Lower lobe of right lung (tissue), 2 donors: ENCODE data around the gene IL6. TPM values are rescaled to one million over a fixed set of nuclear protein-coding genes. Genes with fewer than 3 reads are reported as not detected.
"Not testable (repeated sequence)": the region's sequence is repeated elsewhere in the genome, so short reads cannot be mapped to it uniquely, and the experiment has no call there.

Experiments
- ATAC-seq, 2 donors: fragments of 200-7000 bp; cut with Tn5 transposase; one replicate each; pipeline ENCODE4 v1.9.1; 2020 to 2022; ENCODE audit warnings: mild to moderate bottlenecking in 2 of 2, moderate library complexity in 2 of 2
- DNase-seq: peaks from one replicate; pipeline ENCODE4 v3.0.0-alpha.2; 2020
- H3K27ac ChIP-seq: fragments of 200-600 bp; one replicate; pipeline ENCODE4 v1.8.0; 2022
- H3K27me3 ChIP-seq: fragments of 200-600 bp; one replicate; pipeline ENCODE4 v1.8.0; 2022; ENCODE audit warnings: low read depth
- H3K36me3 ChIP-seq: fragments of 200-600 bp; one replicate; pipeline ENCODE4 v1.8.0; 2022; ENCODE audit warnings: mild to moderate bottlenecking
- H3K4me1 ChIP-seq: fragments of 200-600 bp; one replicate; pipeline ENCODE4 v1.8.0; 2022
- H3K4me3 ChIP-seq: fragments of 200-600 bp; one replicate; pipeline ENCODE4 v1.8.0; 2022; ENCODE audit warnings: mild to moderate bottlenecking
- H3K9me3 ChIP-seq: fragments of 200-600 bp; one replicate; pipeline ENCODE4 v1.8.0; 2022
- CTCF ChIP-seq: fragments of 200-600 bp; IDR thresholded peaks from one replicate; pipeline ENCODE4 v1.8.0; 2022; ENCODE audit warnings: antibody characterized with exemption, mild to moderate bottlenecking
- intact Hi-C: fragments of 100-400 bp; cut with DNase I; formaldehyde crosslinking; loops from one replicate; pipeline ENCODE4 v1.11.0; 2022
- long read RNA-seq: library from polyadenylated mRNA; unstranded; transcript quantifications from one replicate; pipeline ENCODE4 v2.0.0, GENCODE V29; 2021
- total RNA-seq: library from RNA; stranded (reverse); fragmentation: NEBNext Ultra II Directional; extraction: Animal tissue kit (Norgen Biotek cat#: 25700); gene quantifications from one replicate; pipeline ENCODE4 v1.2.1, GENCODE V29; 2021
- donor health status: DM: no; HTN: yes; CAD: no; lungs with severe emphysema.

IL6 gene
- total RNA-seq = 8.2 TPM
- long read RNA-seq, partial matches to known transcripts = 0 of 2 reads
- long read RNA-seq, other reads (novel, unspliced or antisense) = 2 of 2 reads

GRCh38 chr7:22726907-22727713 is at the start of gene IL6:
Gene IL6, plus strand, starts transcription at chr7:22727200. Its CDS starts 63 bp downstream, at chr7:22727263.
- Histone ChIP-seq H3K4me1 (peaks cover 58% of the 10 kb centered on the region), H3K36me3 (peaks cover 4% of the 10 kb centered on the region), H3K4me3 (peak within 1 kb of the TSS; percentile 56), H3K27ac (peak within 1 kb of the TSS; percentile 84), H3K27me3 (peaks cover 4% of the 10 kb centered on the region), H3K9me3 (no peaks in the 10 kb centered on the region)
- no peak for TF ChIP-seq CTCF
- intact Hi-C loops = loop anchor here (10.0 kb wide), 1 partner anchor 162 kb away; no protein-coding TSS in a partner anchor
- peak; percentile 77 to 90 for ATAC-seq
- peak; percentile 83 for DNase-seq

- ATAC-seq, H3K27me3 ChIP-seq, DNase-seq, H3K9me3 ChIP-seq, H3K4me3 ChIP-seq, H3K36me3 ChIP-seq, intact Hi-C loops: not testable (repeated sequence)
- Histone ChIP-seq H3K27ac (peak overlapping the region; percentile 25), H3K4me1 (peaks cover 32% of the 10 kb centered on the region)
Measured at GRCh38 chr7:22677263-22677662, 49.7 kb upstream of the IL6 start.

- Histone ChIP-seq H3K4me1 (peaks cover 32% of the 10 kb centered on the region), H3K4me3 (no peak overlapping the region), H3K27me3 (no peaks in the 10 kb centered on the region), H3K36me3 (no peaks in the 10 kb centered on the region), H3K9me3 (no peaks in the 10 kb centered on the region), H3K27ac (peak overlapping the region; percentile 25)
- TF ChIP-seq CTCF = no peak
- intact Hi-C loops = no loop called here
- ATAC-seq (no peak), DNase-seq (no peak)
Measured at GRCh38 chr7:22677680-22678079, 49.3 kb upstream of the IL6 start.

- no peaks in the 10 kb centered on the region for H3K36me3 ChIP-seq
- H3K4me3 ChIP-seq = no peak overlapping the region
- no peak for TF ChIP-seq CTCF
- H3K4me1 ChIP-seq = peaks cover 21% of the 10 kb centered on the region
- intact Hi-C loops = no loop called here
- DNase-seq (no peak), ATAC-seq (no peak)
- H3K27me3 ChIP-seq = no peaks in the 10 kb centered on the region
- H3K27ac ChIP-seq = no peak overlapping the region
- H3K9me3 ChIP-seq = no peaks in the 10 kb centered on the region
Measured at GRCh38 chr7:22680482-22680911, 46.5 kb upstream of the IL6 start.

GRCh38 chr7:22681312-22681711 is 45.7 kb upstream of the IL6 start:
- ATAC-seq = no peak
- H3K36me3 ChIP-seq = no peaks in the 10 kb centered on the region
- intact Hi-C loops = no loop called here
- peaks cover 13% of the 10 kb centered on the region for H3K4me1 ChIP-seq
- H3K27ac ChIP-seq = no peak overlapping the region
- H3K9me3 ChIP-seq = no peaks in the 10 kb centered on the region
- H3K27me3 ChIP-seq = no peaks in the 10 kb centered on the region
- no peak for DNase-seq
- H3K4me3 ChIP-seq = no peak overlapping the region
- no peak for TF ChIP-seq CTCF
